GM10847 (cell line): ENCODE data around the gene DPH2.

Source experiments
- POLR2A ChIP-seq: IDR thresholded peaks from 2 replicates; pipeline ENCODE4 v1.6.1; 2011; ENCODE audit not compliant: insufficient read length; ENCODE audit errors: extremely low read depth

The DPH2 gene

DNA sequence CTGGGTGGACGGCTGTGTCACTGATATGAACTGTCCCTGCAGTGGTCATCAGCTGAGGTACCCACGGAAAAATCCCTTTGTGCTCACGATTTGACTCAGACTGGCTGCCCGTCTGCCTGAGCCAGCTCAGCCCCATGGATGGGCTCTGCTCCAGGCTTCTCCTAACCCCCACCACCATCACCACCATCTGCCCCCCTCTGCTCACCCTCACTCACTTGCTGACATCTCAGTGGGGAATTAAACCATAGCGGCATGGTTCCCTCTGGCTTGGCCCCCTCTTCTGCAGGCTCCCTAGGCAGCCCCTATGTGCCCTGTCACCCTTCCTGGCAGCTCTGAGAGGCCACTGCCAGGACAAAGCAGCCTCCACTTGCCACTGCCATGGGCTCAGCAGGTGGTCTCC is 44.1 kb downstream of the DPH2 start:
- no peak for TF ChIP-seq POLR2A

DNA sequence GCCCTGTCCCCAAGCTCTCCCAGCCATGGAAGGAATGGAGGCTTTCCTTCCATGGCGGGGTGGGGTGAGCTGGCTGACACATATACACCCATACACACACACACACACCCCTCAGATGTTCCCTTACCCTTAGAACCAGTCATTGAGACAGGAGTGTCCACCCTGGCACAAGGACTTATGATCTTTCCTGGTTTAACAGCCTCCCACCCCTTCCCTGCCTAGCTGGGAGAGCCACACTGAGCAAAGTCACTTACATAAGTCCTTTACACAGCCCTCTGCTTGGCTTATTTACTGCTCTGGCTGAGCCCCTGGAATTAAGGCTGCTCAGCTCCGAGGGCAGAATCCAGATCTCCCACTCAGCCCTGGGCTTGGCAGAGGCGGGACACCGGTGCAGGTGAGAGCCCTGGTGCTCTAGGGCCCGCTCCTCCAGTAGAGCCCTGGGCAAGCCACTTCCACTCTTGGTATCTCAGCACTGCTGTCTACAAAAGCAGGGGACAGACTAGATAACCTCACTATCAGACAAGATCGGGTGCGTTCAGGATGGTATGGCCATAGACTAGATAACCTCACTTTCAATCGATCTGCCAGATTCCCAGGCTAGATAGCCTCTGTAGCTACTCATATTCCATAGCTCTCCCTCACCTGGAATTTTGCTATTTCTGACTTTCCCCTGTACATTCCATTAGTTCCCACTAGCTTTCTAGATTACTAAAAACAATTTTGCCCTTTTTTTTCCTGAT is 44.7 kb downstream of the DPH2 start:
- TF ChIP-seq POLR2A: no peak

DNA sequence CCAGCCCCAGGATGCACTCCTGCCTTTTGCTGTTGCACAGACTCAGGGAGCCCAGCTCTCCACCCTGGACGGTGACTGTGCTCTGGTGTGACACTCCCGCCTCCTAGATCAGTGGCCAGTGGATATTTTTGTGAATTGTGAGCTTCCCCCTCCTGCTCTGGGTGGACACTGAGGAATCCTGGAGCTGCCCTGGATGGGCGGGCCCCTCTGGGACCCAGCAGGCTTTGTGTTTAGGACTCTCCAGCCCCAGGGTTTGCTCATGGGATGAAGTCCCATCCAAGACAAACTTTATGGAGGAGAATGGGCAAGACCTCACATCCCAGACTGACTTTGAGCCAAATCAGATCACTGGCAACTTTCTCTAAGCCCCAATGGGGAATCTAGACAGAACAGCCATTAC is 45.4 kb downstream of the DPH2 start:
- no peak for TF ChIP-seq POLR2A

DNA sequence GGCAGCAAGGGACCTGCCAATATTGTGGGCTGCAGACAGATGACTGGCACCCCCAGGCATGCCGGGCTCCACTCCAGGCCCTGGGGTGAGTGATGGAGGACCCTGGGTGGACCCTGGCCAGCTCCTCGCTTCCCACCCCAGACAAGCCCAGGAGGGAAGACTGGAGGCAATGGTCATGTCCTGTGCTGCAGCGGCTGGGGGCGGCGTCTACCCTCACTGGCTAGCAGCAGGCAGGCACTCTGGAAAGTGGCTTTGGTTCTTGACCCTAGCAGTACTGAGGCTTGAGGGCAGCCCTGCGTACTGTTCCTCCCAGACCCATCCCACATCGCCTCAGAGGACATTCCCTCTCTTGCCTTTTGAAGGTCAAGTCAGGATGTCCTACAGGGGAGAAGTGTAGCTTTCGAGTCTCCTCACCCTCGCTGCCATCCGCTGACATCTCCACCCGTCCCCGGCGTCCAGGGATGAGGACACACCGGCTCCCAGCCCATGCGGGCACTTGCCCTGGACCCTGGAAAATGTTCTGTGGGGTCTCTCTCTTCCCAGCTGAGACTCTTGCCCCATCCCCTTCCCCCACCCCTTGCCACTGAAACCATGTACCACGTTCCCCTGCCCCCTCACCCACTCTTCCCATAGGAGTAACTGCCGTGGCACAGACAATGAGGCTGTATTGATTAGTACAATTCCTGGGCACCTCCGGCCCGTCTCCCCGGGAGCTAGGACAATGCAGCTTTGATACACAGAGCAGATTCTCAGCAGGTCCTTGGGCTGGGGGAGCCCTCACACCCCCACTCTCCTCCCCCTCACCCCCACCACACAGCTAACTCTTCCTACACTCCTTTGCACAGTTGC is 46.5 kb downstream of the DPH2 start:
- TF ChIP-seq POLR2A: no peak

DNA sequence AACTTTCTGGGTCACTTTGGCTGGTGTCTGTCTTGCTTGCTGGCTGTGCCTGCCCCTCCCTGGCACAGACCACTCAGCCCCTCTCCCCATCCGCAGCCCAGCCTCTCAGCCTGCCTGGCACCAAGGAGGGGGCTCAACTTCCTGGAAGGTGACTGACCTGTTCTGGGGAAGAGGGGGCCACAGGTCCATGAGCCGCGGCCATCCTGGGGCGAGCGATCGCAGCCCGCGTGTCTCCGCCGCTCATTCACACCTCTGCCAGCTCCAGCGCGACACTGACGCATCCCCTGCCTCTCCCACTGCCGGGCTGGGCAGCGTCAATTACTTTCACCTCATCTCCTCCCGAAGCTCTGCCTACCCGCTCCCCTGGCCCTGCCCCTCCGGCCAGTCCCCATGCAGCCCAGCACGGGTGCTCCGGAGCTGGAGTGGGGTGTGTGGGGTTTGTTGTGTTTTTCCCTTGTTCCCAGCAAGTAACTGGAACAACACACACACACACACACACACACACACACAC is 47.1 kb downstream of the DPH2 start:
- TF ChIP-seq POLR2A: no peak

DNA sequence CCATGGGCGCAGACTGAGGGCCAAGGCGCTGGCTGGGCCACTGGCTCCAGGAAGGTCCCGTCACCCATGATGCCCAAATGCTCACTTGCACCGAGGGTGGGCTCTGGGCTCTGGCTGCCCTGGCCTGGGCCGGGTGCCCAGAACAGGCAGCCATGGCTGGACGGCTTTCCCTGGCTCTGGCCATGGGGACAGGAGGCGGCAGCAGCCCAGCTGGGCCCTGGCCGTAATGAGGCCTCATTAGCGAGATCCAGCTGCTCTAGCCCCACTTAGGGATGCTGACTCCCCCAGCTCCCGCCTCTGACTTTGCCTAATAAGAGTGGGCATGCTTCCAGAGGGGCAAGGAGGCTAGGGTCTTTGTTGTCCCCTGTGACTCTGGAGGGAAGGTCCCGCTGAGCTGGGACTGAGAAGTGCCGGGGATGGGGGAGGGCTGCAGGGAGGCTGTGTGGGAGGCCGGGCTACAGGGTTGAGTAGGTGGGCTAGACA is 49.7 kb downstream of the DPH2 start:
- TF ChIP-seq POLR2A: no peak

DNA sequence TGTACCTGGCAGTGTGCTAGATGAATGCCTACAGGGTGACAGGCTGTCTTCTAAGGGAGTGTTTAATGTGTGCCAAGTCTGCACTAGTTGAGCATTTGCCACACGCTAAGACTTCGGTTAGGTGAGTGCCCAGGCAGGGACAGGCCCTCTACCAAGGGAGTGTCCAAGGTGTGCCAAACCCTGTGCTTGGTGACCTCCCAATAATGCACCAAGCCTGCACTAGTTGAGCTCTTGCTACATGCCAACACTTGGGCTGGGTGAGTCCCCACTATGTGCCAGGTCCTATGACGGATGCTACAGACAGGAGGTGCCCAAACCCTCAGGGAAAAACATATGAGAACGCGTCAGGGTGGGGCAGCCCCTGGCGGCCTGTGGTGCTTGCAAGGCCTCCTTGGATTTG is 50.7 kb downstream of the DPH2 start:
- no peak for TF ChIP-seq POLR2A

DNA sequence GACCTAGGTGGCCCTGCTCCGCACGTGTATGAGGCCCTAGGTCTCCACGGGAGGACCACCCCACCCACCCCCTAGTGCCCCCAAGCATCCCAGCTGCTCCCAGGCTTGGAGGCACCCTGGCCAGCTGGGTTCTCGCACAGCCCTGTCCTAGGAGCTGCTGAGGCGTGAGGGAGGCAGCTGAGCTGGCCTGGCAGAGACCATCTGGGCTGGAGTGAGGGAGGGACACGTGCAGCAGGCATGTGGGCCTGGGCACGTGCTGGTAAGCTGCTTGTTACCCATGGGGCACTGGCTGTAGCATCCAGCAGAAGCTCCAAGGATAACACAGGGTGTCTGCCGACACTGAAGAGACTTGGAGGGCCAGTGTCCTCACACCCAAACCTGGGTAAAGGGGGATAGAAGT is 51.3 kb downstream of the DPH2 start:
- TF ChIP-seq POLR2A: no peak

DNA sequence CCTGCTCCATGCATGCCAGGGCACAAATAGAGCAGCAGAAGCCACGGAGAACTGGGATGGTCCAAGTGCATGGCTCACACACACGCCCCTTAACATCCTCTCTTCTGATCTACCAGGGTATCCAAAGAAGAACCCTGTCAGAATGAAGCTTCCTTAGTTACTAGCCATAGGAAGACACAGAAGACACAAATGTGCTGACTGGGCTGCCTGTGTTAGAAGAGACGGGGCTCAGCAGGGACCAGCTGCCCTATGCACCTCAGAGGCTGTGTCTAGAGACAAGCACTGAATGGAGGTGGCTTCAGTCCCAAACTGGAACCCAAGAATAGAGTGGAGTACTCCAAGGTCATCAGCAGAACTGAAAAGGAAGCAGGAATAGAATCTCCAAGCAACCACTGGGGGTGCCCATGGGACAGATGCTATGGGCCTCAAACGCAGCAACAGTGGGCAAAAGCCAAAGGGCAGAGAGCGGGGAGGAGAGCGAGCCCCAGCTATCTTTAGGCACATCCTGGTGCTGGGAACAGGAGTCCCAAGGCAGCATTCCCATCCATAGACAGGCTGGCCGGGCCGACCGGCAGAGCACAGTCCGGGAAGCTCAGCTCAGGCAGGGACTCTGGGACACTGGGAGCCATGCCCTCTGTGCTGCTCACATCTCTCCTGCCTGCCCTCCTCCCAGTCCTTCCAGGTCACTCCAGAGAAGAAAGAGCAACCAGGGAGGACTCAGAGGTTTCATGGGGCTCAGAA is 51.9 kb downstream of the DPH2 start:
- TF ChIP-seq POLR2A: no peak
